Neural crest cell (in vitro differentiated cells): ENCODE measurements around the gene CDK10. TPM values are rescaled to one million over a fixed set of nuclear protein-coding genes. Genes with fewer than 3 reads are reported as not detected.
A peak's percentile ranks its signal among the peaks of the same experiment; 100 is the strongest.
"Not testable (repeated sequence)": the region's sequence is repeated elsewhere in the genome, so short reads cannot be mapped to it uniquely, and the experiment has no call there.

Experiments used
- DNase-seq: peaks from one replicate; pipeline ENCODE4 v3.0.0; 2021; ENCODE audit warnings: low read depth, mixed read lengths, low spot score
- H3K27ac Mint-ChIP-seq: one replicate; pipeline ENCODE4 v1.8.0; 2021; ENCODE audit warnings: mild to moderate bottlenecking, mixed read lengths; ENCODE audit not compliant: unreplicated experiment
- H3K27me3 Mint-ChIP-seq: 2 replicates; pipeline ENCODE4 v1.8.0; 2021; ENCODE audit warnings: low read depth, mild to moderate bottlenecking, mixed read lengths
- H3K36me3 Mint-ChIP-seq: 2 replicates; pipeline ENCODE4 v1.8.0; 2021; ENCODE audit warnings: low read depth, mild to moderate bottlenecking, mixed read lengths
- H3K4me1 Mint-ChIP-seq: 2 replicates; pipeline ENCODE4 v1.8.0; 2021; ENCODE audit warnings: mixed read lengths
- H3K4me3 Mint-ChIP-seq: one replicate; pipeline ENCODE4 v1.8.0; 2021; ENCODE audit warnings: mild to moderate bottlenecking, mixed read lengths
- H3K9me3 Mint-ChIP-seq: 2 replicates; pipeline ENCODE4 v1.8.0; 2021; ENCODE audit warnings: mixed read lengths
- total RNA-seq: library from RNA; stranded (reverse); gene quantifications from 2 replicates; pipeline ENCODE4 v1.2.1, GENCODE V29; 2021
- TF ChIP-seq, protein P1 (sequence below): fragments of 200-600 bp; sonication (generic); conservative IDR thresholded peaks from 2 replicates; pipeline ENCODE4 v1.5.0; 2021; ENCODE audit warnings: antibody characterized with exemption, mild to moderate bottlenecking

The CDK10 gene
- total RNA-seq, 1 donor from 2014 or later: 127 TPM

DNA sequence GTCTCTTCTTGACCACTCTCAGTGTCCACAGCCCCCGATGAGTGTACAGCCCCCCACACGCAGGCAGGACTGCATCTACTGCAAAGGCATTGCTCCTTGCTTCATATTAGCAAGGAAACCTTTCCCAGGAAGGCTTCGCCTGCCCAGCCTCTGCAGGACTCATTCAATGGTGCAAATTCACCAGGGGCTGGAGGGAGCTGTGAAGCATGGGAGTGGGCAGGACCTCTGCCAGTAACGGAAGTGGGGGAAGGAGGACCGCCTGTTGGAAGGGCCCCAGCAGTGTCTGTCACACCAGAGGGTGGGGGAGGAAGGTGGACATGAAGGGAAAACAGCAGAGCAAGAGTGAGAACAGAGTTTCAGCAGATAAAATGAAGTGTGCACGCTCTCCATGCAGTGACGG lies 26.3 kb upstream of the CDK10 start:
- H3K27ac Mint-ChIP-seq: no peak overlapping the region
- TF ChIP-seq, protein P1, sequence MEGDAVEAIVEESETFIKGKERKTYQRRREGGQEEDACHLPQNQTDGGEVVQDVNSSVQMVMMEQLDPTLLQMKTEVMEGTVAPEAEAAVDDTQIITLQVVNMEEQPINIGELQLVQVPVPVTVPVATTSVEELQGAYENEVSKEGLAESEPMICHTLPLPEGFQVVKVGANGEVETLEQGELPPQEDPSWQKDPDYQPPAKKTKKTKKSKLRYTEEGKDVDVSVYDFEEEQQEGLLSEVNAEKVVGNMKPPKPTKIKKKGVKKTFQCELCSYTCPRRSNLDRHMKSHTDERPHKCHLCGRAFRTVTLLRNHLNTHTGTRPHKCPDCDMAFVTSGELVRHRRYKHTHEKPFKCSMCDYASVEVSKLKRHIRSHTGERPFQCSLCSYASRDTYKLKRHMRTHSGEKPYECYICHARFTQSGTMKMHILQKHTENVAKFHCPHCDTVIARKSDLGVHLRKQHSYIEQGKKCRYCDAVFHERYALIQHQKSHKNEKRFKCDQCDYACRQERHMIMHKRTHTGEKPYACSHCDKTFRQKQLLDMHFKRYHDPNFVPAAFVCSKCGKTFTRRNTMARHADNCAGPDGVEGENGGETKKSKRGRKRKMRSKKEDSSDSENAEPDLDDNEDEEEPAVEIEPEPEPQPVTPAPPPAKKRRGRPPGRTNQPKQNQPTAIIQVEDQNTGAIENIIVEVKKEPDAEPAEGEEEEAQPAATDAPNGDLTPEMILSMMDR: no peak
- H3K27me3 Mint-ChIP-seq: no peaks in the 10 kb centered on the region
- H3K36me3 Mint-ChIP-seq: peaks cover 39% of the 10 kb centered on the region
- no peak for DNase-seq
- H3K9me3 Mint-ChIP-seq: no peaks in the 10 kb centered on the region
- peak overlapping the region; percentile 67 for H3K4me3 Mint-ChIP-seq
- H3K4me1 Mint-ChIP-seq: peaks cover 16% of the 10 kb centered on the region

DNA sequence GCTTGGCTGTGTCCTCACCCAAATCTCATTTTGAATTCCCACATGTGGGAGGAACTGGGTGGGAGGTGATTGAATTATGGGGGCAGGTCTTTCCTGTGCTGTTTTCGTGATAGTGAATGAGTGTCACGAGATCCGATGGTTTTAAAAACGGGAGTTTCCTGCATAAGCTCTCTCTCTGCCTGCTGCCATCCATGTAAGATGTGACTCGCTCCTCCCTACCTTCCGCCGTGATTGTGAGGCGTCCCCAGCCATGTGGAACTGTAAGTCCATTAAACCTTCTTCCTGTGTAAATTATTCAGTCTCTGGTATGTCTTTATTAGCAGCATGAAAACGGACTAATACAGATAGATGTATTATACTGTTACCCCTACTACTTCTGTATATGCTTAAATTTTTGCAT lies 25.3 kb upstream of the CDK10 start:
- no peaks in the 10 kb centered on the region for H3K27me3 Mint-ChIP-seq
- H3K36me3 Mint-ChIP-seq: peaks cover 48% of the 10 kb centered on the region
- peak overlapping the region; percentile 73 for H3K4me3 Mint-ChIP-seq

DNA sequence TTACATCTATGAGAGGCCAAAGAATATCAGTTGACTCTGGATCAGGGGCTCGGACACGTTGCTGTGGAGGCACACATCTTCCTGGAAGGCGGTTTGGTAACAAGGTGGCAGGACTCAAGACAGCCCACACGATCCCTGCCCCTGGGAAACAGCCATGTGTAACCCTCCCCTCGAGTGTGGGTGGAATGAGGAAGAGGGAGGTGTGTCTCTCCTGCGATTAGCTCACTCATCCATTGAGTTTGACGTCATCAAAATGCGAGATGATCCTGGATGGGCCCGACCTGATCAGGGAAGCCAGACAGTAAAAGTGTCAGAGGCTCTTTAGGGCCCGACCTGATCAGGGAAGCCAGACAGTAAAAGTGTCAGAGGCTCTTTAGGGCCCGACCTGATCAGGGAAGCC lies 22.3 kb upstream of the CDK10 start:
- not testable (repeated sequence) for H3K27me3 Mint-ChIP-seq

More for the DNA sequence above, 25.3 kb upstream of the CDK10 start:
- no peak for DNase-seq
- TF ChIP-seq, protein P1: no peak
- Mint-ChIP-seq H3K4me1 (peaks cover 15% of the 10 kb centered on the region), H3K9me3 (peaks cover 1% of the 10 kb centered on the region), H3K27ac (no peak overlapping the region)

GRCh38 chr16:89667000-89667399 lies 19.5 kb upstream of the CDK10 start:
- not testable (repeated sequence) for H3K4me1 Mint-ChIP-seq, H3K9me3 Mint-ChIP-seq, H3K27me3 Mint-ChIP-seq, H3K4me3 Mint-ChIP-seq, H3K27ac Mint-ChIP-seq
- TF ChIP-seq, protein P1: peak; percentile 43
- peaks cover 41% of the 10 kb centered on the region for H3K36me3 Mint-ChIP-seq
- DNase-seq: peak; percentile 29

More for the DNA sequence above, 22.3 kb upstream of the CDK10 start:
- DNase-seq, H3K27ac Mint-ChIP-seq, H3K9me3 Mint-ChIP-seq, H3K4me1 Mint-ChIP-seq: not testable (repeated sequence)
- Mint-ChIP-seq H3K36me3 (peaks cover 54% of the 10 kb centered on the region), H3K4me3 (peak overlapping the region; percentile 25)

GRCh38 chr16:89667633-89668032 lies 18.9 kb upstream of the CDK10 start:
- TF ChIP-seq, protein P1: no peak
- peaks cover 46% of the 10 kb centered on the region for H3K36me3 Mint-ChIP-seq
- H3K27ac Mint-ChIP-seq: no peak overlapping the region
- DNase-seq: no peak
- H3K4me1 Mint-ChIP-seq: peaks cover 4% of the 10 kb centered on the region
- H3K9me3 Mint-ChIP-seq: peaks cover 5% of the 10 kb centered on the region
- no peak overlapping the region for H3K4me3 Mint-ChIP-seq
- H3K27me3 Mint-ChIP-seq: no peaks in the 10 kb centered on the region

- H3K27me3 Mint-ChIP-seq: no peaks in the 10 kb centered on the region
- peaks cover 4% of the 10 kb centered on the region for H3K4me1 Mint-ChIP-seq
- H3K36me3 Mint-ChIP-seq: peaks cover 41% of the 10 kb centered on the region
- H3K9me3 Mint-ChIP-seq: peaks cover 5% of the 10 kb centered on the region
- H3K27ac Mint-ChIP-seq: no peak overlapping the region
- TF ChIP-seq, protein P1: no peak
- no peak for DNase-seq
- no peak overlapping the region for H3K4me3 Mint-ChIP-seq
Observed at GRCh38 chr16:89668790-89669158, 17.7 kb upstream of the CDK10 start.
